GM21576 (cell line): ENCODE data around the gene ADAMTS4.

Experiments used
- ATAC-seq: cut with Tn5 transposase; IDR thresholded peaks from one replicate; pipeline ENCODE4 v1.9.1; 2021; ENCODE audit warnings: mild to moderate bottlenecking, moderate library complexity; ENCODE audit not compliant: unreplicated experiment

Gene ADAMTS4

GRCh38 chr1:161219078-161219892 is 20.4 kb upstream of the ADAMTS4 start:
- ATAC-seq = no peak

- no peak for ATAC-seq
These were observed 19.6 kb upstream of the ADAMTS4 start for GRCh38 chr1:161218301-161219077.

- no peak for ATAC-seq
These were observed 19.0 kb upstream of the ADAMTS4 start for GRCh38 chr1:161217831-161218230.

GRCh38 chr1:161216945-161217712 is 18.3 kb upstream of the ADAMTS4 start:
- ATAC-seq = peak; percentile 85

GRCh38 chr1:161215076-161215475 is 16.2 kb upstream of the ADAMTS4 start, which contains the start of gene FCER1G:
Gene FCER1G, plus strand, starts transcription at chr1:161215295. Its CDS starts 27 bp downstream, at chr1:161215322.
- ATAC-seq = no peak

GRCh38 chr1:161214369-161214768 is 15.5 kb upstream of the ADAMTS4 start:
- no peak for ATAC-seq

GRCh38 chr1:161209790-161210409 is 11.0 kb upstream of the ADAMTS4 start:
- peak; percentile 66 for ATAC-seq

GRCh38 chr1:161207173-161207572 is 8.3 kb upstream of the ADAMTS4 start:
- no peak for ATAC-seq

- no peak for ATAC-seq
These were observed 7.7 kb upstream of the ADAMTS4 start for GRCh38 chr1:161206411-161207140.

- peak; percentile 96 for ATAC-seq
These were observed 3.2 kb upstream of the ADAMTS4 start, which contains the start of gene NDUFS2 for GRCh38 chr1:161201836-161202712. Gene NDUFS2, plus strand, starts transcription at chr1:161202367. Its CDS starts 19 bp downstream, at chr1:161202386.

- no peak for ATAC-seq
These were observed 2.4 kb upstream of the ADAMTS4 start for GRCh38 chr1:161200992-161201835.

- no peak for ATAC-seq
These were observed 1.7 kb upstream of the ADAMTS4 start for GRCh38 chr1:161200421-161200991.

GRCh38 chr1:161199506-161200139 is 769 bp upstream of the ADAMTS4 start:
- no peak for ATAC-seq

- ATAC-seq = no peak
These were observed 509 bp downstream of the ADAMTS4 start for GRCh38 chr1:161198194-161198896.

GRCh38 chr1:161197560-161198193 is 1.2 kb downstream of the ADAMTS4 start:
- no peak for ATAC-seq
